ENCODE data around the gene GET4. TPM values are rescaled to one million over a fixed set of nuclear protein-coding genes. Genes with fewer than 3 reads are reported as not detected.

The GET4 gene
- total and polyA plus RNA-seq, 2 of the 8 experiments (the other 6 are each of a cell fraction or from before 2014, with no cell fraction given): 56.7 to 74.1 TPM

DNA sequence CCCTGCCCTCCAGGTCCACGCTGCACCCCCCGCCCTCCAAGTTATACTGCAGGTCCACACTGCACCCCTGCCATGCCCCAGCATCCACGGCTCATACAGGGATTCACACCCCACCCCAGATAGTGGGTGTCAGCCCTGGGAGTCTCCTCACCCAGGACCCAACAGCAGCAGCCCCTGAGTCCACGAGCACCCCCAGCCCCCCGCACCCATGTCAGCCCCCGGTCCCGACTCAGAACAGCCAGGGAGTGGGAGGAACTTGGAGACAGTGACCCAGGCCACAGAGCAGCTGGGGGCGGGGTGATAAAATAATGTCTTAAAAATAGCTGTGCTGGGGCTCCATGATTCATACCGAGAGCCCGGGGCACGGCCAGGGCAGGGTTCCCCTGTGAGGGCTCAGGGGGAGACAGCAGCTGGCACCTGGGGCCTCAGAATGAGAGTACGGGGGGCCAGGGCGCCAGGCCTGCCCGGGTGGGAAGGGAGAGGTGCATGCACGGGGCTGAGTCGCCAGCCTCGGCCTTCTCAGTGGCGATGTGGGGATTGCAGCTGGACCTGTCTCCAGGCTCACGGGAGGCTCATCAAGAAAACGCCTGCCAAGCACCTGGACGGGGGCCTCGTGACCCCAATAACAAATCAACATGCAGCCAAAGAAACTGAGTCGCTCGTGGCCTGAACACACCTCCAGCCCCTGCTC, 48.3 kb downstream of the GET4 start (continued):
- TF ChIP-seq, protein P1, sequence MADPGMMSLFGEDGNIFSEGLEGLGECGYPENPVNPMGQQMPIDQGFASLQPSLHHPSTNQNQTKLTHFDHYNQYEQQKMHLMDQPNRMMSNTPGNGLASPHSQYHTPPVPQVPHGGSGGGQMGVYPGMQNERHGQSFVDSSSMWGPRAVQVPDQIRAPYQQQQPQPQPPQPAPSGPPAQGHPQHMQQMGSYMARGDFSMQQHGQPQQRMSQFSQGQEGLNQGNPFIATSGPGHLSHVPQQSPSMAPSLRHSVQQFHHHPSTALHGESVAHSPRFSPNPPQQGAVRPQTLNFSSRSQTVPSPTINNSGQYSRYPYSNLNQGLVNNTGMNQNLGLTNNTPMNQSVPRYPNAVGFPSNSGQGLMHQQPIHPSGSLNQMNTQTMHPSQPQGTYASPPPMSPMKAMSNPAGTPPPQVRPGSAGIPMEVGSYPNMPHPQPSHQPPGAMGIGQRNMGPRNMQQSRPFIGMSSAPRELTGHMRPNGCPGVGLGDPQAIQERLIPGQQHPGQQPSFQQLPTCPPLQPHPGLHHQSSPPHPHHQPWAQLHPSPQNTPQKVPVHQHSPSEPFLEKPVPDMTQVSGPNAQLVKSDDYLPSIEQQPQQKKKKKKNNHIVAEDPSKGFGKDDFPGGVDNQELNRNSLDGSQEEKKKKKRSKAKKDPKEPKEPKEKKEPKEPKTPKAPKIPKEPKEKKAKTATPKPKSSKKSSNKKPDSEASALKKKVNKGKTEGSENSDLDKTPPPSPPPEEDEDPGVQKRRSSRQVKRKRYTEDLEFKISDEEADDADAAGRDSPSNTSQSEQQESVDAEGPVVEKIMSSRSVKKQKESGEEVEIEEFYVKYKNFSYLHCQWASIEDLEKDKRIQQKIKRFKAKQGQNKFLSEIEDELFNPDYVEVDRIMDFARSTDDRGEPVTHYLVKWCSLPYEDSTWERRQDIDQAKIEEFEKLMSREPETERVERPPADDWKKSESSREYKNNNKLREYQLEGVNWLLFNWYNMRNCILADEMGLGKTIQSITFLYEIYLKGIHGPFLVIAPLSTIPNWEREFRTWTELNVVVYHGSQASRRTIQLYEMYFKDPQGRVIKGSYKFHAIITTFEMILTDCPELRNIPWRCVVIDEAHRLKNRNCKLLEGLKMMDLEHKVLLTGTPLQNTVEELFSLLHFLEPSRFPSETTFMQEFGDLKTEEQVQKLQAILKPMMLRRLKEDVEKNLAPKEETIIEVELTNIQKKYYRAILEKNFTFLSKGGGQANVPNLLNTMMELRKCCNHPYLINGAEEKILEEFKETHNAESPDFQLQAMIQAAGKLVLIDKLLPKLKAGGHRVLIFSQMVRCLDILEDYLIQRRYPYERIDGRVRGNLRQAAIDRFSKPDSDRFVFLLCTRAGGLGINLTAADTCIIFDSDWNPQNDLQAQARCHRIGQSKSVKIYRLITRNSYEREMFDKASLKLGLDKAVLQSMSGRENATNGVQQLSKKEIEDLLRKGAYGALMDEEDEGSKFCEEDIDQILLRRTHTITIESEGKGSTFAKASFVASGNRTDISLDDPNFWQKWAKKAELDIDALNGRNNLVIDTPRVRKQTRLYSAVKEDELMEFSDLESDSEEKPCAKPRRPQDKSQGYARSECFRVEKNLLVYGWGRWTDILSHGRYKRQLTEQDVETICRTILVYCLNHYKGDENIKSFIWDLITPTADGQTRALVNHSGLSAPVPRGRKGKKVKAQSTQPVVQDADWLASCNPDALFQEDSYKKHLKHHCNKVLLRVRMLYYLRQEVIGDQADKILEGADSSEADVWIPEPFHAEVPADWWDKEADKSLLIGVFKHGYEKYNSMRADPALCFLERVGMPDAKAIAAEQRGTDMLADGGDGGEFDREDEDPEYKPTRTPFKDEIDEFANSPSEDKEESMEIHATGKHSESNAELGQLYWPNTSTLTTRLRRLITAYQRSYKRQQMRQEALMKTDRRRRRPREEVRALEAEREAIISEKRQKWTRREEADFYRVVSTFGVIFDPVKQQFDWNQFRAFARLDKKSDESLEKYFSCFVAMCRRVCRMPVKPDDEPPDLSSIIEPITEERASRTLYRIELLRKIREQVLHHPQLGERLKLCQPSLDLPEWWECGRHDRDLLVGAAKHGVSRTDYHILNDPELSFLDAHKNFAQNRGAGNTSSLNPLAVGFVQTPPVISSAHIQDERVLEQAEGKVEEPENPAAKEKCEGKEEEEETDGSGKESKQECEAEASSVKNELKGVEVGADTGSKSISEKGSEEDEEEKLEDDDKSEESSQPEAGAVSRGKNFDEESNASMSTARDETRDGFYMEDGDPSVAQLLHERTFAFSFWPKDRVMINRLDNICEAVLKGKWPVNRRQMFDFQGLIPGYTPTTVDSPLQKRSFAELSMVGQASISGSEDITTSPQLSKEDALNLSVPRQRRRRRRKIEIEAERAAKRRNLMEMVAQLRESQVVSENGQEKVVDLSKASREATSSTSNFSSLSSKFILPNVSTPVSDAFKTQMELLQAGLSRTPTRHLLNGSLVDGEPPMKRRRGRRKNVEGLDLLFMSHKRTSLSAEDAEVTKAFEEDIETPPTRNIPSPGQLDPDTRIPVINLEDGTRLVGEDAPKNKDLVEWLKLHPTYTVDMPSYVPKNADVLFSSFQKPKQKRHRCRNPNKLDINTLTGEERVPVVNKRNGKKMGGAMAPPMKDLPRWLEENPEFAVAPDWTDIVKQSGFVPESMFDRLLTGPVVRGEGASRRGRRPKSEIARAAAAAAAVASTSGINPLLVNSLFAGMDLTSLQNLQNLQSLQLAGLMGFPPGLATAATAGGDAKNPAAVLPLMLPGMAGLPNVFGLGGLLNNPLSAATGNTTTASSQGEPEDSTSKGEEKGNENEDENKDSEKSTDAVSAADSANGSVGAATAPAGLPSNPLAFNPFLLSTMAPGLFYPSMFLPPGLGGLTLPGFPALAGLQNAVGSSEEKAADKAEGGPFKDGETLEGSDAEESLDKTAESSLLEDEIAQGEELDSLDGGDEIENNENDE (IDR thresholded peaks at IDR 0.05; ENCODE audit: insufficient replicate concordance, low read length): no peak
- no peak for TF ChIP-seq MAFK (IDR thresholded peaks at IDR 0.05; ENCODE audit: low read depth, low read length)
- TF ChIP-seq TBP (IDR thresholded peaks at IDR 0.05; ENCODE audit: low read depth, low read length): no peak
- no peak for TF ChIP-seq SAP30 (IDR thresholded peaks at IDR 0.05; ENCODE audit: insufficient read depth, insufficient replicate concordance, low read length)
- TF ChIP-seq SP1 (IDR thresholded peaks at IDR 0.05; ENCODE audit: low read depth, low read length): no peak
- TF ChIP-seq, protein P2, sequence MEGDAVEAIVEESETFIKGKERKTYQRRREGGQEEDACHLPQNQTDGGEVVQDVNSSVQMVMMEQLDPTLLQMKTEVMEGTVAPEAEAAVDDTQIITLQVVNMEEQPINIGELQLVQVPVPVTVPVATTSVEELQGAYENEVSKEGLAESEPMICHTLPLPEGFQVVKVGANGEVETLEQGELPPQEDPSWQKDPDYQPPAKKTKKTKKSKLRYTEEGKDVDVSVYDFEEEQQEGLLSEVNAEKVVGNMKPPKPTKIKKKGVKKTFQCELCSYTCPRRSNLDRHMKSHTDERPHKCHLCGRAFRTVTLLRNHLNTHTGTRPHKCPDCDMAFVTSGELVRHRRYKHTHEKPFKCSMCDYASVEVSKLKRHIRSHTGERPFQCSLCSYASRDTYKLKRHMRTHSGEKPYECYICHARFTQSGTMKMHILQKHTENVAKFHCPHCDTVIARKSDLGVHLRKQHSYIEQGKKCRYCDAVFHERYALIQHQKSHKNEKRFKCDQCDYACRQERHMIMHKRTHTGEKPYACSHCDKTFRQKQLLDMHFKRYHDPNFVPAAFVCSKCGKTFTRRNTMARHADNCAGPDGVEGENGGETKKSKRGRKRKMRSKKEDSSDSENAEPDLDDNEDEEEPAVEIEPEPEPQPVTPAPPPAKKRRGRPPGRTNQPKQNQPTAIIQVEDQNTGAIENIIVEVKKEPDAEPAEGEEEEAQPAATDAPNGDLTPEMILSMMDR (IDR thresholded peaks at IDR 0.05; ENCODE audit: control extremely low read depth in 1 of 3, insufficient read depth in 1 of 3, low read depth in 1 of 3, low read length in 3 of 3): no peak
- no peak for TF ChIP-seq FOSL1 (IDR thresholded peaks at IDR 0.05; ENCODE audit: insufficient read depth, low read depth, low read length)

All from H1 (cell line).